ENCODE results near the gene BCL10. TPM values are rescaled to one million over a fixed set of nuclear protein-coding genes. Genes with fewer than 3 reads are reported as not detected.

The BCL10 gene
- total RNA-seq, 1 experiment from 2014 or later: 29.9 TPM

GRCh38 chr1:85220756-85221201 lies 55.7 kb downstream of the BCL10 start:
- ChIA-PET POLR2A (ENCODE audit: unreplicated experiment) (no interaction called here), CTCF (no interaction called here)
- no peak for TF ChIP-seq EZH2phosphoT487 (IDR thresholded peaks at IDR 0.05; ENCODE audit: borderline replicate concordance, low read length)
- TF ChIP-seq EZH2 (IDR thresholded peaks at IDR 0.05; ENCODE audit: low read length, unreplicated experiment): no peak
- no peak for TF ChIP-seq CTCF (conservative IDR thresholded peaks at IDR 0.05; ENCODE audit: low read depth, low read length)
- Histone ChIP-seq H3K9me3 (ENCODE audit: low read length) (no peaks in the 10 kb centered on the region), H3K36me3 (ENCODE audit: low read depth, low read length) (no peaks in the 10 kb centered on the region), H4K20me1 (ENCODE audit: low read length) (no peaks in the 10 kb centered on the region), H3K9ac (ENCODE audit: low read length) (no peak overlapping the region), H3K27me3 (ENCODE audit: low read length) (no peaks in the 10 kb centered on the region), H3K4me3 (ENCODE audit: low read length) (no peak overlapping the region), H2AFZ (ENCODE audit: low read length) (no peak overlapping the region), H3K9me2 (replicated peaks; ENCODE audit: low read length) (0 out of 2 replicates have a peak, but pooled peaks cover 3% of the 10 kb centered on the region), H3K79me2 (ENCODE audit: low read length) (no peaks in the 10 kb centered on the region), H3K4me1 (ENCODE audit: insufficient read depth, low read length) (peaks cover 15% of the 10 kb centered on the region), H3K4me2 (ENCODE audit: low read length) (no peak overlapping the region), H3K27ac (ENCODE audit: low read length) (no peak overlapping the region), H3F3A (ENCODE audit: low read length, unreplicated experiment) (no peaks in the 10 kb centered on the region)
- no TSS peak for BruUV-seq (replicated peaks)
- ATAC-seq (no peak), DNase-seq (no peak)
- intact Hi-C loops (cut with micrococcal nuclease): no loop called here

- ATAC-seq (no peak), DNase-seq (no peak)
- Histone ChIP-seq H4K20me1 (ENCODE audit: low read length) (no peaks in the 10 kb centered on the region), H3K79me2 (ENCODE audit: low read length) (no peaks in the 10 kb centered on the region), H2AFZ (ENCODE audit: low read length) (no peak overlapping the region), H3K9me2 (replicated peaks; ENCODE audit: low read length) (0 out of 2 replicates have a peak, but pooled peaks cover 3% of the 10 kb centered on the region), H3K9ac (ENCODE audit: low read length) (no peak overlapping the region), H3K27me3 (ENCODE audit: low read length) (no peaks in the 10 kb centered on the region), H3K27ac (ENCODE audit: low read length) (no peak overlapping the region), H3F3A (ENCODE audit: low read length, unreplicated experiment) (no peaks in the 10 kb centered on the region), H3K36me3 (ENCODE audit: low read depth, low read length) (no peaks in the 10 kb centered on the region), H3K4me2 (ENCODE audit: low read length) (no peak overlapping the region), H3K9me3 (ENCODE audit: low read length) (no peaks in the 10 kb centered on the region), H3K4me3 (ENCODE audit: low read length) (no peak overlapping the region), H3K4me1 (ENCODE audit: insufficient read depth, low read length) (peaks cover 15% of the 10 kb centered on the region)
- TF ChIP-seq EZH2phosphoT487 (IDR thresholded peaks at IDR 0.05; ENCODE audit: borderline replicate concordance, low read length) (no peak), CTCF (conservative IDR thresholded peaks at IDR 0.05; ENCODE audit: low read depth, low read length) (no peak), EZH2 (IDR thresholded peaks at IDR 0.05; ENCODE audit: low read length, unreplicated experiment) (no peak)
- ChIA-PET POLR2A (ENCODE audit: unreplicated experiment) (no interaction called here), CTCF (no interaction called here)
- intact Hi-C loops (cut with micrococcal nuclease): no loop called here
- BruUV-seq (replicated peaks): no TSS peak
Observed at GRCh38 chr1:85219853-85220610, 56.4 kb downstream of the BCL10 start.

GRCh38 chr1:85216697-85217096 lies 59.7 kb downstream of the BCL10 start:
- Histone ChIP-seq H3K36me3 (ENCODE audit: low read depth, low read length) (no peaks in the 10 kb centered on the region), H3K79me2 (ENCODE audit: low read length) (no peaks in the 10 kb centered on the region), H3K4me1 (ENCODE audit: insufficient read depth, low read length) (peaks cover 19% of the 10 kb centered on the region), H3F3A (ENCODE audit: low read length, unreplicated experiment) (no peaks in the 10 kb centered on the region), H3K9me3 (ENCODE audit: low read length) (no peaks in the 10 kb centered on the region), H3K27me3 (ENCODE audit: low read length) (no peaks in the 10 kb centered on the region), H3K9ac (ENCODE audit: low read length) (no peak overlapping the region), H4K20me1 (ENCODE audit: low read length) (no peaks in the 10 kb centered on the region), H3K27ac (ENCODE audit: low read length) (no peak overlapping the region), H3K4me3 (ENCODE audit: low read length) (no peak overlapping the region), H3K9me2 (replicated peaks; ENCODE audit: low read length) (0 out of 2 replicates have a peak, but pooled peaks cover 3% of the 10 kb centered on the region), H2AFZ (ENCODE audit: low read length) (no peak overlapping the region), H3K4me2 (ENCODE audit: low read length) (no peak overlapping the region)
- TF ChIP-seq EZH2 (IDR thresholded peaks at IDR 0.05; ENCODE audit: low read length, unreplicated experiment): no peak
- TF ChIP-seq CTCF (conservative IDR thresholded peaks at IDR 0.05; ENCODE audit: low read depth, low read length): no peak
- intact Hi-C loops (cut with micrococcal nuclease): no loop called here
- ATAC-seq (no peak), DNase-seq (no peak)
- no TSS peak for BruUV-seq (replicated peaks)
- POLR2A ChIA-PET (ENCODE audit: unreplicated experiment): no interaction called here
- CTCF ChIA-PET: no interaction called here
